Neural cell (in vitro differentiated cells): Measurements from ENCODE around the gene CFAP45. TPM values are rescaled to one million over a fixed set of nuclear protein-coding genes. Genes with fewer than 3 reads are reported as not detected.

Source experiments
- H2AFZ ChIP-seq: fragments of 200-600, 300-800 bp; sonication (generic), shearing (Covaris generic); 2 replicates; pipeline ENCODE4 v1.6.0; 2014; ENCODE audit warnings: low read depth, mild to moderate bottlenecking, antibody characterized with exemption, low read length, moderate library complexity
- H3F3A ChIP-seq: fragments of 200-600 bp; shearing (Covaris generic); 2 replicates; pipeline ENCODE4 v1.6.1; 2016; ENCODE audit warnings: mild to moderate bottlenecking, moderate library complexity, mixed read lengths, antibody characterized with exemption, low read length; ENCODE audit not compliant: insufficient read depth, poor library complexity, severe bottlenecking
- H3K27ac ChIP-seq: fragments of 200-600, 300-800 bp; sonication (generic), shearing (Covaris generic); 2 replicates; pipeline ENCODE4 v1.5.1; 2014; ENCODE audit warnings: mild to moderate bottlenecking, low read length, moderate library complexity
- H3K27me3 ChIP-seq: fragments of 300-800, 200-600 bp; sonication (generic), shearing (Covaris generic); 2 replicates; pipeline ENCODE4 v1.6.0; 2014; ENCODE audit warnings: mild to moderate bottlenecking, low read depth, low read length, moderate library complexity; ENCODE audit not compliant: insufficient read depth
- H3K36me3 ChIP-seq: fragments of 300-800, 200-600 bp; sonication (generic), shearing (Covaris generic); 2 replicates; pipeline ENCODE4 v1.5.1; 2014; ENCODE audit warnings: mild to moderate bottlenecking, antibody characterized with exemption, low read length, moderate library complexity; ENCODE audit not compliant: insufficient read depth
- H3K4me2 ChIP-seq: fragments of 300-800, 200-600 bp; sonication (generic), shearing (Covaris generic); 2 replicates; pipeline ENCODE4 v1.6.0; 2014; ENCODE audit warnings: mild to moderate bottlenecking, low read length
- H3K4me3 ChIP-seq: fragments of 300-800, 200-600 bp; sonication (generic), shearing (Covaris generic); 2 replicates; pipeline ENCODE4 v1.5.1; 2014; ENCODE audit warnings: mild to moderate bottlenecking, low read length, moderate library complexity
- H3K79me2 ChIP-seq: fragments of 200-600 bp; shearing (Covaris generic); replicated peaks from 2 replicates; pipeline ENCODE4 v1.6.0; 2014; ENCODE audit warnings: mild to moderate bottlenecking, low read length, moderate library complexity; ENCODE audit not compliant: insufficient read depth
- H3K9ac ChIP-seq: fragments of 300-800, 200-600 bp; sonication (generic), shearing (Covaris generic); 2 replicates; pipeline ENCODE4 v1.6.1; 2016; ENCODE audit warnings: mild to moderate bottlenecking, low read length, mixed read lengths
- H3K9me2 ChIP-seq: fragments of 200-600 bp; shearing (Covaris generic); 2 replicates; pipeline ENCODE4 v1.6.1; 2016; ENCODE audit warnings: mild to moderate bottlenecking, low read length, mixed read lengths; ENCODE audit not compliant: insufficient read depth
- H3K9me3 ChIP-seq: fragments of 200-600, 300-800 bp; sonication (generic), shearing (Covaris generic); 2 replicates; pipeline ENCODE4 v1.6.1; 2016; ENCODE audit warnings: mild to moderate bottlenecking, mixed run types, low read length, moderate library complexity, mixed read lengths
- H4K20me1 ChIP-seq: fragments of 200-600 bp; shearing (Covaris generic); 2 replicates; pipeline ENCODE4 v1.6.1; 2016; ENCODE audit warnings: mild to moderate bottlenecking, mixed run types; ENCODE audit not compliant: insufficient read depth
- CTCF ChIP-seq: fragments of 450-650 bp; IDR thresholded peaks from 2 replicates; pipeline ENCODE4 v1.5.1; 2014; ENCODE audit warnings: antibody characterized with exemption, mild to moderate bottlenecking, moderate library complexity; ENCODE audit not compliant: poor library complexity, severe bottlenecking
- EP300 ChIP-seq: fragments of 450-650 bp; conservative IDR thresholded peaks from 2 replicates; pipeline ENCODE4 v1.6.1; 2014; ENCODE audit warnings: antibody characterized with exemption, mild to moderate bottlenecking, moderate library complexity; ENCODE audit not compliant: poor library complexity, severe bottlenecking
- EZH2 ChIP-seq: fragments of 200-600, 300-800 bp; shearing (Covaris generic), sonication (generic); IDR thresholded peaks from 2 replicates; pipeline ENCODE4 v1.6.1; 2014; ENCODE audit warnings: antibody characterized with exemption, low read length, borderline replicate concordance, mild to moderate bottlenecking; ENCODE audit not compliant: insufficient read depth, poor library complexity, severe bottlenecking
- MXI1 ChIP-seq: fragments of 450-650 bp; conservative IDR thresholded peaks from 2 replicates; pipeline ENCODE4 v1.6.1; 2014; ENCODE audit warnings: antibody characterized with exemption, mild to moderate bottlenecking; ENCODE audit not compliant: poor library complexity, severe bottlenecking
- POLR2AphosphoS5 ChIP-seq: IDR thresholded peaks from 2 replicates; pipeline ENCODE4 v1.6.1; 2012
- RAD21 ChIP-seq: fragments of 450-650 bp; conservative IDR thresholded peaks from 2 replicates; pipeline ENCODE4 v1.6.1; 2014; ENCODE audit warnings: antibody characterized with exemption, mild to moderate bottlenecking, moderate library complexity
- SMC3 ChIP-seq: fragments of 450-650 bp; conservative IDR thresholded peaks from 2 replicates; pipeline ENCODE4 v1.6.1; 2014; ENCODE audit warnings: antibody characterized with exemption, mild to moderate bottlenecking, moderate library complexity; ENCODE audit not compliant: poor library complexity
- TAF1 ChIP-seq: IDR thresholded peaks from 2 replicates; pipeline ENCODE4 v1.6.1; 2012; ENCODE audit warnings: low read depth
- polyA plus RNA-seq: library from polyadenylated mRNA; depleted of rRNA; stranded (reverse); fragments of >200 nt; gene quantifications from 2 replicates; pipeline ENCODE4 v1.2.3, GENCODE V29; 2014
- TF ChIP-seq, protein P1 (sequence below): IDR thresholded peaks from 2 replicates; pipeline ENCODE4 v1.6.1; 2012; ENCODE audit warnings: borderline replicate concordance

CFAP45 gene
- polyA plus RNA-seq, 1 donor from 2014 or later = 0.12 TPM

DNA sequence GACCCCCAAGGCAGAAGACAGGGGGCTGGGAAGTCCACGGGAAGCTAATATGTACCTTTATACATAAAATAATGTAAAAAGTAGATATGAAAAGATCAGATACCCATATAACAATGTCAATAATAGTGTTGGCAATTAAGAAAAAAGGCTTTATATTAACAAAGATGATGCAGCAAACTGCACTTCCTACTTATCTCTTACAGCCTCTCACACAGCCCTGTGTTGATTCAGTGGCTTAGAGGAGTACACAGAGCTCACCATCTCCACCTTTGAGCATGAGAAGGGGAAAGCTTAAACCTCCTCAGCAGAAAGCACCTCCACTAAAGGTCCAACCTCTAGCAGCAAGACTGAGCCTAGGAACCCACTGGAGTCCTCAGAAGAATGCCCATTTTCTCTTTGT, 30.4 kb downstream of the CFAP45 start:
- no peak overlapping the region for H3K9ac ChIP-seq
- H3K27me3 ChIP-seq = no peaks in the 10 kb centered on the region
- H3K9me3 ChIP-seq = no peaks in the 10 kb centered on the region
- H3K27ac ChIP-seq = no peak overlapping the region
- no peaks in the 10 kb centered on the region for H3K79me2 ChIP-seq
- H2AFZ ChIP-seq = no peak overlapping the region
- H3K9me2 ChIP-seq = no peaks in the 10 kb centered on the region
- no peaks in the 10 kb centered on the region for H4K20me1 ChIP-seq
- H3K4me3 ChIP-seq = no peak overlapping the region
- no peak overlapping the region for H3K4me2 ChIP-seq
- H3F3A ChIP-seq = no peaks in the 10 kb centered on the region
- H3K36me3 ChIP-seq = no peaks in the 10 kb centered on the region
- TF ChIP-seq MXI1 (no peak), CTCF (no peak), EZH2 (no peak), TAF1 (no peak), SMC3 (no peak), POLR2AphosphoS5 (no peak), RAD21 (no peak)
- TF ChIP-seq, protein P1, sequence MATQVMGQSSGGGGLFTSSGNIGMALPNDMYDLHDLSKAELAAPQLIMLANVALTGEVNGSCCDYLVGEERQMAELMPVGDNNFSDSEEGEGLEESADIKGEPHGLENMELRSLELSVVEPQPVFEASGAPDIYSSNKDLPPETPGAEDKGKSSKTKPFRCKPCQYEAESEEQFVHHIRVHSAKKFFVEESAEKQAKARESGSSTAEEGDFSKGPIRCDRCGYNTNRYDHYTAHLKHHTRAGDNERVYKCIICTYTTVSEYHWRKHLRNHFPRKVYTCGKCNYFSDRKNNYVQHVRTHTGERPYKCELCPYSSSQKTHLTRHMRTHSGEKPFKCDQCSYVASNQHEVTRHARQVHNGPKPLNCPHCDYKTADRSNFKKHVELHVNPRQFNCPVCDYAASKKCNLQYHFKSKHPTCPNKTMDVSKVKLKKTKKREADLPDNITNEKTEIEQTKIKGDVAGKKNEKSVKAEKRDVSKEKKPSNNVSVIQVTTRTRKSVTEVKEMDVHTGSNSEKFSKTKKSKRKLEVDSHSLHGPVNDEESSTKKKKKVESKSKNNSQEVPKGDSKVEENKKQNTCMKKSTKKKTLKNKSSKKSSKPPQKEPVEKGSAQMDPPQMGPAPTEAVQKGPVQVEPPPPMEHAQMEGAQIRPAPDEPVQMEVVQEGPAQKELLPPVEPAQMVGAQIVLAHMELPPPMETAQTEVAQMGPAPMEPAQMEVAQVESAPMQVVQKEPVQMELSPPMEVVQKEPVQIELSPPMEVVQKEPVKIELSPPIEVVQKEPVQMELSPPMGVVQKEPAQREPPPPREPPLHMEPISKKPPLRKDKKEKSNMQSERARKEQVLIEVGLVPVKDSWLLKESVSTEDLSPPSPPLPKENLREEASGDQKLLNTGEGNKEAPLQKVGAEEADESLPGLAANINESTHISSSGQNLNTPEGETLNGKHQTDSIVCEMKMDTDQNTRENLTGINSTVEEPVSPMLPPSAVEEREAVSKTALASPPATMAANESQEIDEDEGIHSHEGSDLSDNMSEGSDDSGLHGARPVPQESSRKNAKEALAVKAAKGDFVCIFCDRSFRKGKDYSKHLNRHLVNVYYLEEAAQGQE = no peak

DNA sequence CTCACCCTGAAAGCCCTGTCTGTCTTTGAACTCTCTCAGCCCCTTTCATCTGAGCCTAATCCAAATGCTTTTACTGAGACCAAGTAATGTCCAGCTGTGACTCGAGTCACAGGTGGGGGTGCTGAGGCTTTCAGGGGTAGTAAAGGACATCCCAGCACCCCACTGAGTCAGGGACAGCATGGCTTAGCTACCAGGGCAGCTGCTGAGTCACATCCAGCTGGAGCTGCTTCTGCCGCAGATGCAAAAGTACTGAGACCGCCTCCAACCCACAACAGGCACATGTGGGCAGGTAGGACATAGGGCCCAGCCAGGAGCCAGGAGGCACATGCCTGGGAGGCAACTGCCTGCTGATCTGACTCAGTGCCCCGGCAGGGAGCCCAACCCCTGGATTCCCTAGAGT, 30.8 kb downstream of the CFAP45 start:
- H3K79me2 ChIP-seq = no peaks in the 10 kb centered on the region
- no peaks in the 10 kb centered on the region for H3K9me2 ChIP-seq
- TF ChIP-seq, protein P1 = no peak
- TF ChIP-seq RAD21 (no peak), TAF1 (no peak), SMC3 (no peak), CTCF (no peak), EZH2 (no peak), EP300 (no peak), POLR2AphosphoS5 (no peak), MXI1 (no peak)
- no peaks in the 10 kb centered on the region for H3K9me3 ChIP-seq
- H3K27ac ChIP-seq = no peak overlapping the region
- no peak overlapping the region for H3K4me2 ChIP-seq
- no peaks in the 10 kb centered on the region for H3K36me3 ChIP-seq
- no peak overlapping the region for H3K4me3 ChIP-seq
- H3K27me3 ChIP-seq = no peaks in the 10 kb centered on the region
- no peaks in the 10 kb centered on the region for H3F3A ChIP-seq
- H3K9ac ChIP-seq = no peak overlapping the region
- no peak overlapping the region for H2AFZ ChIP-seq
- H4K20me1 ChIP-seq = no peaks in the 10 kb centered on the region
